A549 (cell line): ENCODE data around the gene DNAH11. TPM values are rescaled to one million over a fixed set of nuclear protein-coding genes. Genes with fewer than 3 reads are reported as not detected.
A peak's percentile ranks its signal among the peaks of the same experiment; 100 is the strongest.

Experiments used
- ATAC-seq, 2 experiments: fragments of 200-7000 bp in 1 of 2; fragments of >200 bp in 1 of 2; cut with Nextera tagmentation in 1 of 2; cut with Tn5 transposase in 1 of 2; 3 replicates each; pipeline versions ENCODE4 v1.8.0 to v1.9.1; 2018 to 2020; ENCODE audit warnings: mild to moderate bottlenecking in 1 of 2, moderate library complexity in 1 of 2
- CTCF ChIA-PET: fragments of 300-600 bp; sonication (Branson Sonifier 250); formaldehyde crosslinking; extraction: SDS; loops from one replicate; lab custom pipeline; 2021; ENCODE audit warnings: antibody characterized with exemption, inconsistent platforms; lab: Yijun Ruan, JAX
- POLR2A ChIA-PET: fragments of 350-600 bp; formaldehyde crosslinking; extraction: SDS; loops from one replicate; lab custom pipeline; 2021; ENCODE audit warnings: antibody characterized with exemption, inconsistent platforms; lab: Yijun Ruan, JAX
- DNase-seq, 2 experiments: peaks; one replicate each; pipeline versions ENCODE4 v3.0.0 to v3.0.0-alpha.2; 2011 to 2016; ENCODE audit warnings: low read depth in 1 of 2, low spot score in 1 of 2
- FAIRE-seq: peaks from 2 replicates; lab custom pipeline; 2011; peaks lifted over from hg19 to GRCh38; lab: Jason Lieb, UNC
- H3K27ac ChIP-seq, 2 experiments: fragments of >200 bp; sonication (Bioruptor Twin); formaldehyde crosslinking; 3 replicates each; pipeline ENCODE4 v1.5.1; 2016 to 2017
- H3K4me1 ChIP-seq: fragments of >200 bp; sonication (Bioruptor Twin); formaldehyde crosslinking; 3 replicates; pipeline ENCODE4 v1.6.1; 2016
- H3K4me2 ChIP-seq: fragments of >200 bp; sonication (Bioruptor Twin); formaldehyde crosslinking; 3 replicates; pipeline ENCODE4 v1.6.1; 2016
- H3K4me3 ChIP-seq: fragments of >200 bp; sonication (Bioruptor Twin); formaldehyde crosslinking; 3 replicates; pipeline ENCODE4 v1.5.1; 2016
- H3K9me3 ChIP-seq: fragments of >200 bp; sonication (Bioruptor Twin); formaldehyde crosslinking; 3 replicates; pipeline ENCODE4 v1.6.1; 2016
- CEBPB ChIP-seq, 2 experiments: fragments of >200 bp in 1 of 2; sonication (Bioruptor Twin) in 1 of 2; formaldehyde crosslinking in 1 of 2; IDR thresholded peaks; 2 replicates each; pipeline ENCODE4 v1.6.1; 2012 to 2016
- CHD4 ChIP-seq: fragments of 200-600 bp; sonication (generic); IDR thresholded peaks from 2 replicates; pipeline ENCODE4 v1.6.1; 2016; ENCODE audit warnings: antibody characterized with exemption, mild to moderate bottlenecking, borderline replicate concordance
- ESRRA ChIP-seq: fragments of 150-350 bp; IDR thresholded peaks from 2 replicates; pipeline ENCODE4 v1.6.1; 2014; ENCODE audit warnings: mild to moderate bottlenecking, low read length, borderline replicate concordance
- FOSB ChIP-seq: fragments of 250-450 bp; sonication (Bioruptor Pico); IDR thresholded peaks from 2 replicates; pipeline ENCODE4 v1.5.0; 2020; ENCODE audit warnings: mild to moderate bottlenecking, moderate library complexity
- JUNB ChIP-seq: fragments of >200 bp; sonication (Bioruptor Twin); formaldehyde crosslinking; IDR thresholded peaks from 2 replicates; pipeline ENCODE4 v1.6.1; 2016
- KDM1A ChIP-seq: fragments of 200-600 bp; sonication (generic); IDR thresholded peaks from 2 replicates; pipeline ENCODE4 v1.6.1; 2016; ENCODE audit warnings: low read depth, mild to moderate bottlenecking
- KDM5A ChIP-seq: fragments of 200-600 bp; sonication (generic); IDR thresholded peaks from 2 replicates; pipeline ENCODE4 v1.6.1; 2016; ENCODE audit warnings: antibody characterized with exemption, mild to moderate bottlenecking
- NFE2L2 ChIP-seq: fragments of 150-350 bp; conservative IDR thresholded peaks from 2 replicates; pipeline ENCODE4 v1.6.1; 2014; ENCODE audit warnings: low read length
- NR3C1 ChIP-seq: fragments of >200 bp; sonication (Bioruptor Twin); formaldehyde crosslinking; IDR thresholded peaks from 3 replicates; pipeline ENCODE4 v1.6.1; 2017
- RARB ChIP-seq: fragments of 250-450 bp; sonication (Bioruptor Pico); IDR thresholded peaks from 2 replicates; pipeline ENCODE4 v1.8.0; 2021; ENCODE audit warnings: mild to moderate bottlenecking, moderate library complexity
- RCOR1 ChIP-seq: fragments of 150-350 bp; IDR thresholded peaks from 2 replicates; pipeline ENCODE4 v1.6.1; 2014; ENCODE audit warnings: antibody characterized with exemption, low read length, low read depth
- RFX5 ChIP-seq: fragments of 450-650 bp; IDR thresholded peaks from 2 replicates; pipeline ENCODE4 v1.7.1; 2014; ENCODE audit warnings: antibody characterized with exemption, mild to moderate bottlenecking, moderate library complexity
- RNF2 ChIP-seq: fragments of 200-600 bp; sonication (generic); IDR thresholded peaks from 2 replicates; pipeline ENCODE4 v1.6.1; 2016; ENCODE audit warnings: low read depth, mild to moderate bottlenecking, antibody characterized with exemption, moderate library complexity, borderline replicate concordance
- SREBF2 ChIP-seq: fragments of 450-650 bp; IDR thresholded peaks from 2 replicates; pipeline ENCODE4 v1.6.1; 2014; ENCODE audit warnings: mild to moderate bottlenecking, moderate library complexity
- TP53 ChIP-seq: fragments of 250-450 bp; sonication (Bioruptor Pico); IDR thresholded peaks from 2 replicates; pipeline ENCODE4 v1.5.0; 2021; ENCODE audit warnings: mild to moderate bottlenecking, moderate library complexity
- ZFP36 ChIP-seq: fragments of 450-650 bp; IDR thresholded peaks from 2 replicates; pipeline ENCODE4 v1.6.1; 2014; ENCODE audit warnings: borderline replicate concordance; ENCODE audit not compliant: partially characterized antibody
- WGBS: methylation state at CpG from one replicate; pipeline ENCODE4 v1.1.6; 2017; ENCODE audit errors: missing lambda C conversion rate; 5-methylcytosine and 5-hydroxymethylcytosine counted together
- polyA minus RNA-seq: library from RNA; depleted of rRNA, polyadenylated mRNA; stranded (reverse); fragments of >200 nt; gene quantifications from 2 replicates; pipeline ENCODE4 v1.2.3, GENCODE V29; 2011; rRNA and poly(A)+ RNA removed
- polyA plus RNA-seq, 4 experiments: library from polyadenylated mRNA; depleted of rRNA in 3 of 4; stranded (reverse); fragments of >200 nt; fragmentation: RNase III in 1 of 4; extraction: RNeasy Plus Mini Kit Qiagen cat#74134 plus additional on column Dnase treatment in 1 of 4; gene quantifications; 2 replicates in 3 of 4; 3 replicates in 1 of 4; pipeline ENCODE4 v1.2.3, GENCODE V29; 2011 to 2017
- TF ChIP-seq, protein P1 (sequence below): IDR thresholded peaks from 2 replicates; pipeline ENCODE4 v1.6.1; 2012
- TF ChIP-seq, protein P2 (sequence below): fragments of >200 bp; sonication (Bioruptor Twin); formaldehyde crosslinking; IDR thresholded peaks from 2 replicates; pipeline ENCODE4 v1.6.1; 2016
- TF ChIP-seq, protein P3 (sequence below): IDR thresholded peaks from 2 replicates; pipeline ENCODE4 v1.6.1; 2012; ENCODE audit warnings: low read depth, borderline replicate concordance
- TF ChIP-seq, protein P4 (sequence below): fragments of 250-450 bp; sonication (Bioruptor Pico); IDR thresholded peaks from 2 replicates; pipeline ENCODE4 v1.5.0; 2020; ENCODE audit warnings: low read depth, mild to moderate bottlenecking, moderate library complexity
- TF ChIP-seq, protein P5 (sequence below): fragments of >200 bp; sonication (Bioruptor Twin); formaldehyde crosslinking; IDR thresholded peaks from 3 replicates; pipeline ENCODE4 v1.5.1; 2016
- TF ChIP-seq, protein P6 (sequence below): fragments of 450-650 bp; IDR thresholded peaks from 2 replicates; pipeline ENCODE4 v1.6.1; 2014; ENCODE audit warnings: antibody characterized with exemption
- TF ChIP-seq, protein P7 (sequence below): fragments of 250-450 bp; sonication (Bioruptor Pico); IDR thresholded peaks from 2 replicates; pipeline ENCODE4 v1.5.0; 2021; ENCODE audit warnings: mild to moderate bottlenecking, moderate library complexity, borderline replicate concordance

Gene DNAH11, protein sequence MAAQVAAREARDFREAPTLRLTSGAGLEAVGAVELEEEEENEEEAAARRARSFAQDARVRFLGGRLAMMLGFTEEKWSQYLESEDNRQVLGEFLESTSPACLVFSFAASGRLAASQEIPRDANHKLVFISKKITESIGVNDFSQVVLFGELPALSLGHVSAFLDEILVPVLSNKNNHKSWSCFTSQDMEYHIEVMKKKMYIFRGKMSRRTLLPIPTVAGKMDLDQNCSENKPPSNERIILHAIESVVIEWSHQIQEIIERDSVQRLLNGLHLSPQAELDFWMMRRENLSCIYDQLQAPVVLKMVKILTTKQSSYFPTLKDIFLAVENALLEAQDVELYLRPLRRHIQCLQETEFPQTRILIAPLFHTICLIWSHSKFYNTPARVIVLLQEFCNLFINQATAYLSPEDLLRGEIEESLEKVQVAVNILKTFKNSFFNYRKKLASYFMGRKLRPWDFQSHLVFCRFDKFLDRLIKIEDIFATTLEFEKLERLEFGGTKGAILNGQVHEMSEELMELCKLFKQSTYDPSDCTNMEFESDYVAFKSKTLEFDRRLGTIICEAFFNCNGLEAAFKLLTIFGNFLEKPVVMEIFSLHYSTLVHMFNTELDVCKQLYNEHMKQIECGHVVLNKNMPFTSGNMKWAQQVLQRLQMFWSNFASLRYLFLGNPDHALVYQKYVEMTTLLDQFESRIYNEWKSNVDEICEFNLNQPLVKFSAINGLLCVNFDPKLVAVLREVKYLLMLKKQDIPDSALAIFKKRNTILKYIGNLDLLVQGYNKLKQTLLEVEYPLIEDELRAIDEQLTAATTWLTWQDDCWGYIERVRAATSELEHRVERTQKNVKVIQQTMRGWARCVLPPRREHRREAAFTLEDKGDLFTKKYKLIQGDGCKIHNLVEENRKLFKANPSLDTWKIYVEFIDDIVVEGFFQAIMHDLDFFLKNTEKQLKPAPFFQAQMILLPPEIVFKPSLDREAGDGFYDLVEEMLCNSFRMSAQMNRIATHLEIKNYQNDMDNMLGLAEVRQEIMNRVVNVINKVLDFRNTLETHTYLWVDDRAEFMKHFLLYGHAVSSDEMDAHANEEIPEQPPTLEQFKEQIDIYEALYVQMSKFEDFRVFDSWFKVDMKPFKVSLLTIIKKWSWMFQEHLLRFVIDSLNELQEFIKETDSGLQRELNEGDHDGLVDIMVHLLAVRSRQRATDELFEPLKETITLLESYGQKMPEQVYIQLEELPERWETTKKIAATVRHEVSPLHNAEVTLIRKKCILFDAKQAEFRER (N-terminal part only)
- polyA plus RNA-seq (2011; rRNA removed) (0.13 TPM in 2 replicates), polyA plus RNA-seq (2017; fragmentation: RNase III; extraction: RNeasy Plus Mini Kit Qiagen cat#74134 plus additional on column Dnase treatment) (0.01 to 0.20 TPM (median 0.03 TPM) in 3 replicates), polyA minus RNA-seq (0.04 and 0.05 TPM in 2 replicates)
- polyA plus RNA-seq (2012; cell fraction: cytosol; rRNA removed) = under 0.01 and 0.01 TPM in 2 replicates
- polyA plus RNA-seq (2012; cell fraction: nucleus; rRNA removed) = 0.01 TPM in 1 of 2 replicates, not detected in the other

DNA sequence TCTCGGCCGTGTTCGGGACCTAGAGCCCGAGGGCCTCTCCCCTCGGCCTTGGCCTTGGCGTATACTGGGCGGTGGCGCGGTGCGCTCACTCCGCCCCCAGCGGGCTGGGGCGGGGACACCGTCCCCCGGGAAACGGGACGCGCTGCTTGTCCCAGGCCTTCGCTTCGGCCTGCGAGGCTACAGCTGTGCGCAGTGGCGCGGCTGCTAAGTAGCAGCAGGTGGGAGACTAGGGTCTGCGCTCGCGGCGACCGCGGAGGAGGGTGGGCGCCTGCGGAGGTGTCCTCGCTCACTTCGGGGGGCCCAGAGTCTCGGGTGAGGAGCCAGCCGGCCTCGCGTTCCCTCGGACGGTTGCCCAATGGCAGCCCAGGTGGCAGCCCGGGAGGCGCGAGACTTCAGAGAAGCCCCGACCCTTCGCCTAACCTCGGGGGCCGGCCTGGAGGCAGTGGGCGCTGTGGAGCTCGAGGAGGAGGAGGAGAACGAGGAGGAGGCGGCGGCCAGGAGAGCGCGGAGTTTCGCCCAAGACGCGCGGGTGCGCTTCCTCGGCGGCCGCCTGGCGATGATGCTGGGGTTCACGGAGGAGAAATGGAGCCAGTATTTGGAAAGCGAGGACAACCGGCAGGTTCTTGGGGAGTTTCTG is at the start of gene DNAH11:
Gene DNAH11 (plus strand): TSS at position 149 of the 637 bp plus-strand sequence. CDS start 207 bp downstream, at position 356.
- H3K9me3 ChIP-seq = no peaks in the 10 kb centered on the region
- FAIRE-seq (no peak), ATAC-seq (peak; percentile 91 to 96), DNase-seq (peak; percentile 24 to 40)
- H3K27ac ChIP-seq = peak within 1 kb of the TSS in 1 of 2 experiments; percentile 48; a peak in 2 of 6 replicates
- peaks cover 6% of the 10 kb centered on the region; the same call in 1 of the 3 replicates for H3K4me1 ChIP-seq
- peak within 1 kb of the TSS; percentile 56 for H3K4me3 ChIP-seq
- TF ChIP-seq NR3C1 (no peak), RARB (no peak), CEBPB (IDR thresholded peaks at IDR 0.05) (no peak)
- TF ChIP-seq, protein P1, sequence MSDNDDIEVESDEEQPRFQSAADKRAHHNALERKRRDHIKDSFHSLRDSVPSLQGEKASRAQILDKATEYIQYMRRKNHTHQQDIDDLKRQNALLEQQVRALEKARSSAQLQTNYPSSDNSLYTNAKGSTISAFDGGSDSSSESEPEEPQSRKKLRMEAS = 0 out of 2 replicates have a peak, but pooled peaks have one; percentile 8
- TF ChIP-seq, protein P2, sequence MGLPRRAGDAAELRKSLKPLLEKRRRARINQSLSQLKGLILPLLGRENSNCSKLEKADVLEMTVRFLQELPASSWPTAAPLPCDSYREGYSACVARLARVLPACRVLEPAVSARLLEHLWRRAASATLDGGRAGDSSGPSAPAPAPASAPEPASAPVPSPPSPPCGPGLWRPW = no peak
- ChIA-PET POLR2A (no interaction called here), CTCF (interaction anchor here (1.4 kb wide), 1 partner anchor 224 kb away, joined by 5 read pairs; no protein-coding TSS in a partner anchor)
- 2% methylated on average over 24 of the region's 66 CpGs for WGBS
- peak within 1 kb of the TSS; percentile 96 for H3K4me2 ChIP-seq

DNA sequence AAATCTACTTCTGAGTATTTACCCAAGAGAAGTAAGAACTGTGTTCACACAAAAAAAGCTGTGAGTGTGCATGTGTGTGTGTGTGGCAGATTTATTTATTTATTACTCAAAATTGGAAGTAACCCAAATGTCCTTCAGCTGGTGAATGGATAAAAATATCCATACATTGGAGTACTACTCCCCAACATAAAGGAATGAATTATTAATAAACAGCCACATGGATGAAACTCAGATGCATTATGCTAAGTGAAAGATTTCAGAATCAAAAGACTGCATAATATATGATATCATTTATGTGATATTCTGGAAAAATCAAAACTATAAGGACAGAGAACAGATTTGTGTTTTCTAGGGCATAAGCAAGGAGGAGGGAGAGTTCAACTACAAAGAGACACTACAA is 47.1 kb upstream of the DNAH11 start:
- FAIRE-seq (no peak), DNase-seq (no peak), ATAC-seq (no peak)
- CTCF ChIA-PET = no interaction called here
- peaks cover 17% of the 10 kb centered on the region; the same call in 2 of the 3 replicates for H3K9me3 ChIP-seq
- no peak overlapping the region for H3K27ac ChIP-seq
- TF ChIP-seq KDM1A (no peak), ESRRA (no peak), SREBF2 (no peak), CHD4 (no peak), ZFP36 (no peak), JUNB (no peak), FOSB (CRISPR knock-in tag) (no peak), TP53 (CRISPR knock-in tag) (no peak), RFX5 (no peak), RNF2 (no peak), NR3C1 (no peak), KDM5A (no peak), CEBPB (IDR thresholded peaks at IDR 0.05) (no peak), RCOR1 (no peak), NFE2L2 (no peak)
- TF ChIP-seq, protein P3, sequence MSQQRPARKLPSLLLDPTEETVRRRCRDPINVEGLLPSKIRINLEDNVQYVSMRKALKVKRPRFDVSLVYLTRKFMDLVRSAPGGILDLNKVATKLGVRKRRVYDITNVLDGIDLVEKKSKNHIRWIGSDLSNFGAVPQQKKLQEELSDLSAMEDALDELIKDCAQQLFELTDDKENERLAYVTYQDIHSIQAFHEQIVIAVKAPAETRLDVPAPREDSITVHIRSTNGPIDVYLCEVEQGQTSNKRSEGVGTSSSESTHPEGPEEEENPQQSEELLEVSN = no peak
- TF ChIP-seq, protein P4, sequence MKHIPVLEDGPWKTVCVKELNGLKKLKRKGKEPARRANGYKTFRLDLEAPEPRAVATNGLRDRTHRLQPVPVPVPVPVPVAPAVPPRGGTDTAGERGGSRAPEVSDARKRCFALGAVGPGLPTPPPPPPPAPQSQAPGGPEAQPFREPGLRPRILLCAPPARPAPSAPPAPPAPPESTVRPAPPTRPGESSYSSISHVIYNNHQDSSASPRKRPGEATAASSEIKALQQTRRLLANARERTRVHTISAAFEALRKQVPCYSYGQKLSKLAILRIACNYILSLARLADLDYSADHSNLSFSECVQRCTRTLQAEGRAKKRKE (CRISPR knock-in tag) = no peak
- TF ChIP-seq, protein P5, sequence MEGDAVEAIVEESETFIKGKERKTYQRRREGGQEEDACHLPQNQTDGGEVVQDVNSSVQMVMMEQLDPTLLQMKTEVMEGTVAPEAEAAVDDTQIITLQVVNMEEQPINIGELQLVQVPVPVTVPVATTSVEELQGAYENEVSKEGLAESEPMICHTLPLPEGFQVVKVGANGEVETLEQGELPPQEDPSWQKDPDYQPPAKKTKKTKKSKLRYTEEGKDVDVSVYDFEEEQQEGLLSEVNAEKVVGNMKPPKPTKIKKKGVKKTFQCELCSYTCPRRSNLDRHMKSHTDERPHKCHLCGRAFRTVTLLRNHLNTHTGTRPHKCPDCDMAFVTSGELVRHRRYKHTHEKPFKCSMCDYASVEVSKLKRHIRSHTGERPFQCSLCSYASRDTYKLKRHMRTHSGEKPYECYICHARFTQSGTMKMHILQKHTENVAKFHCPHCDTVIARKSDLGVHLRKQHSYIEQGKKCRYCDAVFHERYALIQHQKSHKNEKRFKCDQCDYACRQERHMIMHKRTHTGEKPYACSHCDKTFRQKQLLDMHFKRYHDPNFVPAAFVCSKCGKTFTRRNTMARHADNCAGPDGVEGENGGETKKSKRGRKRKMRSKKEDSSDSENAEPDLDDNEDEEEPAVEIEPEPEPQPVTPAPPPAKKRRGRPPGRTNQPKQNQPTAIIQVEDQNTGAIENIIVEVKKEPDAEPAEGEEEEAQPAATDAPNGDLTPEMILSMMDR = no peak
- TF ChIP-seq, protein P6, sequence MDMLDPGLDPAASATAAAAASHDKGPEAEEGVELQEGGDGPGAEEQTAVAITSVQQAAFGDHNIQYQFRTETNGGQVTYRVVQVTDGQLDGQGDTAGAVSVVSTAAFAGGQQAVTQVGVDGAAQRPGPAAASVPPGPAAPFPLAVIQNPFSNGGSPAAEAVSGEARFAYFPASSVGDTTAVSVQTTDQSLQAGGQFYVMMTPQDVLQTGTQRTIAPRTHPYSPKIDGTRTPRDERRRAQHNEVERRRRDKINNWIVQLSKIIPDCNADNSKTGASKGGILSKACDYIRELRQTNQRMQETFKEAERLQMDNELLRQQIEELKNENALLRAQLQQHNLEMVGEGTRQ = no peak
- TF ChIP-seq, protein P7, sequence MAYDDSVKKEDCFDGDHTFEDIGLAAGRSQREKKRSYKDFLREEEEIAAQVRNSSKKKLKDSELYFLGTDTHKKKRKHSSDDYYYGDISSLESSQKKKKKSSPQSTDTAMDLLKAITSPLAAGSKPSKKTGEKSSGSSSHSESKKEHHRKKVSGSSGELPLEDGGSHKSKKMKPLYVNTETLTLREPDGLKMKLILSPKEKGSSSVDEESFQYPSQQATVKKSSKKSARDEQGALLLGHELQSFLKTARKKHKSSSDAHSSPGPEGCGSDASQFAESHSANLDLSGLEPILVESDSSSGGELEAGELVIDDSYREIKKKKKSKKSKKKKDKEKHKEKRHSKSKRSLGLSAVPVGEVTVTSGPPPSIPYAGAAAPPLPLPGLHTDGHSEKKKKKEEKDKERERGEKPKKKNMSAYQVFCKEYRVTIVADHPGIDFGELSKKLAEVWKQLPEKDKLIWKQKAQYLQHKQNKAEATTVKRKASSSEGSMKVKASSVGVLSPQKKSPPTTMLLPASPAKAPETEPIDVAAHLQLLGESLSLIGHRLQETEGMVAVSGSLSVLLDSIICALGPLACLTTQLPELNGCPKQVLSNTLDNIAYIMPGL (CRISPR knock-in tag) = no peak
- no peaks in the 10 kb centered on the region for H3K4me1 ChIP-seq
- H3K4me3 ChIP-seq = no peak overlapping the region
- POLR2A ChIA-PET = no interaction called here
- H3K4me2 ChIP-seq = no peak overlapping the region
